OCI-LY1 (cell line): ENCODE data around the gene GID8.

Experiments used
- CTCF ChIP-seq: fragments of 200-600 bp; sonication (generic), shearing (Covaris generic); IDR thresholded peaks from 2 replicates; pipeline ENCODE4 v1.5.1; 2017; ENCODE audit warnings: mild to moderate bottlenecking, antibody characterized with exemption, low read length, moderate library complexity, mixed read lengths
- EZH2 ChIP-seq: fragments of 200-600 bp; sonication (generic), shearing (Covaris generic); IDR thresholded peaks from 2 replicates; pipeline ENCODE4 v1.8.0; 2017; ENCODE audit warnings: borderline replicate concordance, mixed run types, mild to moderate bottlenecking, antibody characterized with exemption, low read length, moderate library complexity, mixed read lengths

GRCh38 chr20:62980380-62980960, 42.5 kb downstream of the GID8 start:
- no peak for TF ChIP-seq CTCF
- TF ChIP-seq EZH2: no peak
